Measurements from ENCODE around the gene SLC4A2.

Gene SLC4A2

DNA sequence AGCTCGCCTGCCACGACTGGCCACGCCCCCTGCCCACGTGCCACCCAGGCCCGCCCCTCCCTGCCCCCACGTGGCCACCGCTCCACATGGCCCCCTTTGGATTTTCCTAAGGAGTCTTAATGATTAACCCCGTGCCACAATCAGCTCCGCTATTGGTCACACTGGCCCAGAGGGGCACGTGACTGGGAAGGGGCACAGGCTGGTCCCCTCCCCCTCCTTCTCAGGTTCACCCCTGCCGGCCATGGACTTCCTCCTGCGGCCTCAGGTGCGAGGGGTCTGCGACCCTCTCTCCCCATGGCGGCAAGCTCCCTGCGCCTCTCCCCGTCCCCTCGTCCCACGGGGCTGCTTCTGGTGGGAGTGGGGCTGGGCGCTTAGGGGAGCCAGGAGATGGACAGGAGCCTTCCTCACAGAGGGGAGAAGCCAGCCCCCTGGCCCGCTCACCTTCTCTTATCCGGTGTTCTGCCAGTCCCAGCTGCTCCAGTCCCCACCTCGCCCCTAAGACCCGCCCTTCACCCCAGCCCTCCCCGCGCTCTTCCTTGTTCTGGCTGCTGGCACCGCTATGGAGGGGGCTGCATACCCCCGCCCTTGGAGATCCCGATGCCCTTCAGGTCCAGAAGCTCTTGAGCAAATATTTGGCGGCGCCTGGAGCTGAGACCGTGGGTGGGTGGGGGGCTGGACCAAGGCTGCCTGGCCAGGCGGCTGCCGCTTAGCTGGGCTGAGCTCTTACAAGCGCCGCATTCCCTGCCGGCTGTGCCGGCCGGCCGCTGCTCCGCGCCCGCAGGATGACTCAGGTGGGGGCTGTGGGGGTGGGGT lies 3.2 kb downstream of the SLC4A2 start:
- ATAC-seq (no peak), DNase-seq (no peak)

DNA sequence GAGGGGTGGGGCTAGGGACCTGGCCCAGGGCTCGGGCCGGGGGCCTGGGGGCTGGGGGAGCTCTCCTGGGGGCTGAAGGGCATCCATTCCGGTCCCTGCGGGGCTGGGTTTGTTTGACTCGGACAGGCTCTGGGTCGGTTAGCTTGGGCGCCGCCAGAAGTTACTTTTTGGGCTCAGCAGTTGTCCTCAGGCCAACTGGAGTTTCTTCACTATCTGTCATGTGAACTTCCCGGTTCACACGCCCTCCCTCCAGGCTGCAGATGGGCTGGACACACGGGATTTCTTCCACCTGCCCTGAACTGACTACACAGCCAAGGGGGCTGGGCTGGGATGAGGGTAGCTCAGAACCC lies 3.8 kb downstream of the SLC4A2 start:
- no peak for DNase-seq

DNA sequence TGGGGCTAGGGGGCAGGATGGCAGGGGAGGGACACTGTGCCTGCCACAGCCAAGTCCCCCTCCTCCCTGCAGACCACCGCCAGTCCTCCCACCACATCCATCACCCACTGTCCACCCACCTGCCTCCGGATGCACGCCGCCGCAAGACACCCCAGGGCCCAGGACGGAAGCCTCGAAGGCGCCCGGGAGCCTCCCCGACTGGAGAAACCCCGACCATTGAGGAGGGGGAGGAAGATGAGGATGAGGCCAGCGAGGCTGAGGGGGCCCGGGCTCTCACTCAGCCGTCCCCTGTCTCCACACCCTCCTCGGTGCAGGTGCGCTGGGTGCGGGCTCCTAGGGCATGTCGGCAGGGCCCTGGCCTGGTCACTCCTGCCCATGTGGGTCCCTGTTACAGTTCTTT lies 5.1 kb downstream of the SLC4A2 start:
- no peak for DNase-seq
- no peak for ATAC-seq

More for the DNA sequence above, 3.8 kb downstream of the SLC4A2 start:
- ATAC-seq: no peak

DNA sequence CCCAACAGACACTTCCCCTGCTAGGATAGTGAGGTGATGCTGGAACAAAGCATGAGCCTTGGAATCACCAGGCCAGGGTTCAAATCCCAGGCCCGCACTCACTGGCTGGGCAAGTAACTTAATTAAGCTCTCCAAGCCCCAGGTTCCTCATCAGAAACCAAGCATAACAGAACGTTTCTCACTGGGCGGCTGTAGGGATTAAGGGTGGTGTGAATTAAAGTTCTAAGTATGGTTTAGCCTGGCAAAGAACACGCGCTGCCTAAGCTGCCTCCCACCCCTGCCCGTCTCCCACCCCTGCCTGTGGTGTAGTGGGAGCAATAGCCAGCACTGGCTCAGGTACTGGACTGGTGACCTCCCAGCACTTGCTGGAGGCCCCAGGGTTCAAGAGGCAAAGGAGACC lies 5.6 kb downstream of the SLC4A2 start:
- DNase-seq (no peak), ATAC-seq (no peak)

DNA sequence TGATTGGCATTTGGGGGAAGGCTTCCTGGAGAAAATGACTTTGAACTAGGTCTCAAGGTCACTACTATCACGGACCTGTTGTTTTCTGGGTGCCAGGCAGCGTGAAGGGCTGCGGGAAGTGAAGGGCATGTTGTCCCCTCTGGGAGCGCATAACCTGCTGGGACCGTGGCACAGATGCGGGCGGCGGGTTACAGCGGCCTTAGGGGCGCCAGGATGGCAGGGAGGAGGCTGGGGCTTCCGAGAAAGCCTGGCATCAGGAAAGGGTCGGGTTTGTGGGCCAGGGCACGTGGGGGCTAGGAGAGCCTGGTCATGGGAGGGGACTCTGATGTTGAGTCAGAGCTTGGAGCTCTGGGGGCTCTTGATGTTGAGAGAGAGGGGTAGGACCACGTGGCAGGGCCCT lies 6.1 kb downstream of the SLC4A2 start:
- ATAC-seq (no peak), DNase-seq (no peak)

DNA sequence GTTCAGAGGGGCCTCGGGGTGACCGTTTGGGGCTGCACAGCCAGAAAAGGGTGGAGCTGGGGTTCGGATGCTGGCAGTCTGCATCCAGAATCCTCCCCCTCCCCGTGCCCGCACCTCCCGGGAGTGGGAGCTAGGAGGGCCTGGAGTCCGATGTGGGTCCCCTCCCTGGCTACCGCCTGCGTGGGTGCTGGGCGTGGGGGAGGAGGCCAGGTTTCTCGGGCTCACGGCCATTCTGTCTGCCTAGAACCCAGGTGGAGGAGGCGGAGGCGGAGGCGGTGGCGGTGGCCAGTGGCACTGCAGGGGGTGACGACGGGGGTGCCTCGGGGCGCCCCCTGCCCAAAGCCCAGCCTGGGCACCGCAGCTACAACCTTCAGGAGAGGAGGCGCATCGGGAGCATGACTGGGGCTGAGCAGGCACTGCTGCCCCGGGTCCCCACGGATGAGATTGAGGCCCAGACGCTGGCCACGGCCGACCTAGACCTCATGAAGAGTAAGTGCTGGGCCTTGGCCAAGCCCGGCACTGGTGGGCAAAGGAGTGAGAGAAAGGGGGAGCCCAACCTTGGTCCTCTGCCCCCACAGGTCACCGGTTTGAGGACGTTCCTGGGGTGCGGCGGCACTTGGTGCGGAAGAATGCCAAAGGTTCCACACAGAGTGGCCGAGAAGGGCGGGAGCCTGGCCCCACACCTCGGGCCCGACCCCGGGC lies 7.0 kb downstream of the SLC4A2 start:
- DNase-seq (no peak), ATAC-seq (no peak)

DNA sequence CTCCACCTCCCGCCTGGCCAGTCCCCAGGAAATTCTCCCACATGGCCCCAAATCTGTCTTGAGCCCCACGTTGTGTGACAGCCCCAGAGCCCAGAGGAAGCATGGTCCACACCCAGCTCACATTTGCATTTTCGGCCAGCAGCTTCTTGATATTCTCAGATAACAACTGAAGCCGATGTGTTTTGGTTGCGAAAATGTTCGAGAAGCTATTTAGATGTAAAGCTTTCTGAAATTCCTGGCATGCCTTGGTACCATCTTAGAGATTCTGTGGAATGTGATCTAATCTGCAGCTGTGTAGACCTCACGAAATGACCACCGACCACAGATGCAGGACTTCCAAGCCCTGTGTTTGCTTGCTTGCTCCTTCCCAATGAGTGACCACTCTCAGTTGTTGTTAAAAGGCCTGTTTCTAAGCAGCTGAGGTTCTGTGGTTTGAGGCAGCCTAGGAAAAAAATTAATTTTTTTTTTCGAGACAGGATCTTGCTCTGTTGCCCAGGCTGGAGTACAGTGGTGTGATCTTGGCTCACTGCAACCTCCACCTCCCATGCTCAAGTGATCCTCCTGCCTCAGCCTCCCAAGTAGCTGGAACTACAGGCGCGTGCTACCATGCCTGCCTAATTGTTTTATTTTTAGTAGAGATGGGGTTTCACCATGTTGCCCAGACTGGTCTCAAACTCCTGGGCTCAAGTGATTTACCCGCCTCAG lies 8.8 kb downstream of the SLC4A2 start:
- DNase-seq: no peak
- ATAC-seq: no peak

DNA sequence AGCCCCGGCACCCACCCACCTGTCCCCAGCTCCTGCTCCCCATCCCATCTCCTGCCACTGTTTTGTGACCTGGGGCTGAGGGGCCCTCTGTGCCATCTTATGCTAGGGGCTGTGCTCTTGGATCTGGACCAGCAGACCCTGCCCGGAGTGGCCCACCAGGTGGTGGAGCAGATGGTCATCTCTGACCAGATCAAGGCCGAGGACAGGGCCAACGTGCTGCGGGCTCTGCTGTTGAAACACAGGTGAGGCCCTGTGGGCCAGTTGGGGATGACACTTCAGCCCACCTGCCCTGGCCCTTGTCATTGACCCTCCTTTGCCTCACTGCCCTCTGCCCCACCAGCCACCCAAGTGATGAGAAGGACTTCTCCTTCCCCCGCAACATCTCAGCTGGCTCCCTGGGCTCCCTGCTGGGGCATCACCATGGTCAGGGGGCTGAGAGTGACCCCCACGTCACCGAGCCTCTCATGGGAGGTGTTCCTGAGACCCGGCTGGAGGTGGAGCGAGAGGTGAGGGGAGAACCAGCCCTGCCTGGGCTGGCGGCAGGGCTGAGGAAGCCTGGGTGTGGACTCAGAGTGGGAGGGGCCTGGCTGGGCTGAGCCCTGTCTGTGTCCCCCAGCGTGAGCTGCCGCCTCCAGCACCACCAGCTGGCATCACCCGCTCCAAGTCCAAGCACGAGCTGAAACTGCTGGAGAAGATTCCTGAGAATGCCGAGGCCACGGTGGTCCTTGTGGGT lies 10.6 kb downstream of the SLC4A2 start:
- no peak for DNase-seq
- no peak for ATAC-seq

DNA sequence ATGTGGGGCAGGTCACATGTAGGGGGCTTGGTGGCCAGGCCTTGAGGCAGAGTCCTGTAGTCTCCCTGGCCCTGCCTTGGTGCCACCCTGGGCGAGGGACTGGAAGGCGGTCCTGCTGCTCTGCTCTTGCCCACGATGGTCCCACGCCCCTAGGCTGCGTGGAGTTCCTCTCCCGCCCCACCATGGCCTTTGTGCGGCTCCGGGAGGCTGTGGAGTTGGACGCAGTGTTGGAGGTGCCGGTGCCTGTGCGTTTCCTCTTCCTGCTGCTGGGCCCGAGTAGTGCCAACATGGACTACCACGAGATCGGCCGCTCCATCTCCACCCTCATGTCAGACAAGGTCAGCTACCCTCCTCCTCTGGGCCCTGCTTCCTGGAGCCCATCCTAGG lies 11.2 kb downstream of the SLC4A2 start:
- no peak for DNase-seq
- ATAC-seq: no peak

DNA sequence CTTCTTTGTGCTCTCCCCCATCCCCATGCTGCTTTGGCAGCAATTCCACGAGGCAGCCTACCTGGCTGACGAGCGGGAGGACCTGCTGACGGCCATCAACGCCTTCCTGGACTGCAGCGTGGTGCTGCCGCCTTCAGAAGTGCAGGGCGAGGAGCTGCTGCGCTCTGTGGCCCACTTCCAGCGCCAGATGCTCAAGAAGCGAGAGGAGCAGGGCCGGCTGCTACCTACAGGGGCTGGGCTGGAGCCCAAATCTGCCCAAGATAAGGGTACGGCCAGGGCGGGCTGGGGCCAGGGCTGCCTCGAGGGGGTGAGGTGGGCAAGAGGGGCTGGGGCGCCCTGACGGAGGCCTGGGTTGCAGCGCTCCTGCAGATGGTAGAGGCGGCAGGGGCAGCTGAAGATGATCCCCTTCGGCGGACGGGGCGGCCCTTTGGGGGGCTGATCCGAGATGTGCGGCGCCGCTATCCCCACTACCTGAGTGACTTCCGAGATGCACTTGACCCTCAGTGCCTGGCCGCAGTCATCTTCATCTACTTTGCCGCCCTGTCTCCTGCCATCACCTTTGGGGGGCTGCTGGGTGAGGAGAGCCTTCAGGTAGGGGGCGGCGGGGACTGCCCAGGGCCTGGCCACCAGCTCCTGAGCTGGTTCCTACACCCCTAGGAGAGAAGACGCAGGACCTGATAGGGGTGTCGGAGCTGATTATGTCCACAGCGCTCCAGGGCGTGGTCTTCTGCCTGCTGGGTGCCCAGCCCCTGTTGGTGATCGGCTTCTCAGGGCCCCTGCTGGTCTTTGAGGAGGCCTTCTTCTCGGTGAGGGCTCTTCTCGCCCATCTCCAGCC lies 11.9 kb downstream of the SLC4A2 start:
- no peak for DNase-seq
- no peak for ATAC-seq

DNA sequence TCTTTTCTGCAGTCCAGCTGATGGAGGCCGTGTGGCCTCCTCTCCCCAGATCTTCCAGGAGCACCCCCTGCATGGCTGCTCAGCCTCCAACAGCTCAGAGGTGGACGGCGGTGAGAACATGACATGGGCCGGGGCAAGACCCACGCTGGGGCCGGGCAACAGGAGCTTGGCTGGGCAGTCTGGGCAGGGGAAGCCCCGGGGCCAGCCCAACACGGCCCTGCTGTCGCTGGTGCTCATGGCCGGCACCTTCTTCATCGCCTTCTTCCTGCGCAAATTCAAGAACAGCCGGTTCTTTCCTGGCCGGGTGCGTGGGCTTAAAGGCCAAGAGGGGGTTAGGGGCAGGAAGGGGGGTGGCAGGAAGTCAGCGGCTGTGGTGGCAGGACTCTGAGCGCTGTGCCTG lies 14.6 kb downstream of the SLC4A2 start:
- ATAC-seq: no peak
- no peak for DNase-seq

DNA sequence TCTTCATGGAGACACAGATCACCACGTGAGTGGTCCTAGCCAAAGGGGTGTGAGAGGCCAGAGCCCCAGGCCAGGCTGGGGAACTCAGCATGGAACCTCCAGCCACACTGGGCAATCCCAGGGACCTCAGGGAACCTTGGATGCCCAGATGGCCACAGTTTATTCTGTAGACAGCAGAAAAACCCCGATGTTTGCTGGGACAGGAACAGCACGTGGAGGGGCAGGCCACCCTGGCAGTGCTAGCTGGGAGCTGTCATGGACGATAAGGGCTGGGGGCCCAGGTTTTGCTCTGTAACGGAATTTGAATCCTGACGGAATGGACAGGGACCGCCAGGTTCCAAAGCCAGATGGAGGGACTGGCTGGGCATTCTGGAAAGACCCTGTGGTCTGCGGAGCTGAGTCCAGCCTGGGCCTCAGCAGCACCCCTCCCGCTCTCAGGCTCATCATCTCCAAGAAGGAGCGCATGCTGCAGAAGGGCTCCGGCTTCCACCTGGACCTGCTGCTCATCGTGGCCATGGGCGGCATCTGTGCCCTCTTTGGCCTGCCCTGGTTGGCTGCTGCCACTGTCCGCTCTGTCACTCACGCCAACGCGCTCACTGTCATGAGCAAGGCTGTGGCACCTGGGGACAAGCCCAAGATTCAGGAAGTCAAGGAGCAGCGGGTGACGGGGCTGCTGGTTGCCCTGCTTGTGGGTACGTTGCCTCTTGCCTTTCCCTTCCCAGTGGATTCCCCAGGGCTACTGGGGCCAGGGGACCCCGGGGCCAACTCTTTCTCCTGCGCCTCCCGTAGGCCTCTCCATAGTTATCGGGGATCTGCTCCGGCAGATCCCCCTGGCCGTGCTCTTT lies 15.7 kb downstream of the SLC4A2 start:
- DNase-seq (no peak), ATAC-seq (no peak)

DNA sequence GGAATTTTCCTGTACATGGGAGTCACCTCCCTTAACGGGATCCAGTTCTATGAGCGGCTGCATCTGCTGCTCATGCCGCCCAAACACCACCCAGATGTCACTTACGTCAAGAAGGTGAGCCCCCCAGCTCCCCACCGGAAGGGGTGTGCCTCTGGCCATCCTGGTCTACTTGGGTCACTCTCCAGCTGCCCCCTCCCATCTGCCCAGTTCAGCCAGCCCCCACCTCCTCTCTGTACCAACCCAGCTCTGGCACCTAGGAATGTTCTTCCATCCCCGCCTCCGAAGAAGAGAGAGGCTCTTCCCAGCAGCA lies 16.2 kb downstream of the SLC4A2 start:
- ATAC-seq: no peak
- no peak for DNase-seq

DNA sequence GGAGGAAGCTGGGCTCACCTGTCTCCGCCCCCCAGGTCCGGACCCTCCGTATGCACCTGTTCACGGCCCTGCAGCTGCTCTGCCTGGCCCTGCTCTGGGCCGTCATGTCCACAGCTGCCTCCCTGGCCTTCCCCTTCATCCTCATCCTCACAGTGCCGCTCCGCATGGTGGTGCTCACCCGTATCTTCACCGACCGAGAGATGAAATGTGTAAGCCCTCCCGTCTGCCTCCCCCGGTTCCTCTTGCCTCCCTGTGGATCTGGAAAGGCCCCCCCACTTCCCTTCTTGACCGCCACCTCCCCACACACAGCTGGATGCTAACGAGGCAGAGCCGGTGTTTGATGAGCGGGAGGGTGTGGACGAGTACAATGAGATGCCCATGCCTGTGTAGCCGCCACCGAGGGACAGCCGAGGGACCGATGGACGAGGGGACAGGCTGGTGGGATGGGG lies 16.6 kb downstream of the SLC4A2 start:
- no peak for DNase-seq

DNA sequence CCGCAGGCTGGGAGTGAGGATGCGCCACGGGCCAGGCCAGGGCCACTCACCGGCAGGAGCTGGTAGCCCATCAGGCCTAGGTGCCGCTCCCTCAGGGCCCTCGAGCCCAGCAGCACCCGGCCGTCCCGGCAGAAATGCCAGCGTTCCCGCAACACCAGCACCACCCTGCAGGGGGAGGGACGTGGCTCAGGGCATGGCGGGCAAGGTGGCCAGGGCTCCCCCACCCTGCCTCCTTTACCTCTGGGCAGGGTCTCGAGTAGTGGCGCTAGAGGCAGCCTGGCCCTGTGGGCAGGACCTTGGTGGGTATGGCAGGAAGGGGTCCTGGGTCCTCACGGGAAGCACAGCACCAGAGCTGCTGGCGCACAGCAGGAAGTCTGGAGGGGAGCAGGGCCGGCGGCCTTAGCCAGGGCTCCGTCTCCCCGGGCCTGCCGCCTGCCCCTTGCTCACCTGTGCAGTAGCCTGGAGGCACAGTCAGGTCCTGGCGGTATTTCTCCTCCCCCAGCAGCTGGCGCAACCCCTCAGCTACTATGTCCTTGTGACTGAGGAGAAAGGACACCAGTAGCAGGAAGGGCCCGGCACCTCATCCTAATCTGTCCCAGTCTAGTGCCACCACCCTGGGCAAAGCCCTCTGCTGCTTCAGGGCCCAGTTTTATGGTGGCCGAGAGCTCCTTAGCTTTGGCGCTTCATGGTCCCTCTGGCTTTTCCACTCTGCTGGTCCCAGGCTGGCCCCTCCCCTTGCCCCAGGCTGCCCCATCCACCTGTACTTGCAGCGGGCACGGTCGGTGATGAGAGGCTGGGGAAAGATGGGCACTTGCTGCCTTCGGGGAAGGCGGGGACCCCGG lies 17.7 kb downstream of the SLC4A2 start:
- no peak for DNase-seq
- no peak for ATAC-seq

More for the DNA sequence above, 16.6 kb downstream of the SLC4A2 start:
- no peak for ATAC-seq

DNA sequence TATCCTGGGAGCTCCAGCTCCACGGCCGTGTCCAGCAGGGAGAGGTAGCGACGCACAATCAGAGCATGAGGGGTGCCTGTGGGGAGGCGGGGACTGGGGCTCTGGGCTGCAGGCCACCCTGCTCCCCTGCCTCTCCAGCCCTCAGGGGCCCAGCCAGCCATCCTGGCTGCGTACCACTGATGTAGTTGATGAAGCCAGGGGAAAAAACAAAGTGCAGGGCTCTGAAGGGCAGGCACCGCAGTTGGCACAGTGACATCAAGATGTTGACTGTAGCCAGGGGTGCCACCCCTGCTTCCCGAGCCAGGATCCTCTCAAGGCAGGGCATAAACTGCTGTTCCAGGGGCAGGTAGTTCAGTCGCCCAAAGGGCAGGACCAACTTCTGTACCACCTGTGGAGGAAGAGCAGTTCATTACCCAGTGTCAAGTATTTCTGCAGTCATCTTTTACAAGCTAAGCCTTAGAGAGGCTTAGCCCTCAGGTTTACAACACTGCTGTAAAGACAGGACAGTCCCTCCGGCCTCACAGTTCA lies 18.4 kb downstream of the SLC4A2 start:
- DNase-seq (no peak), ATAC-seq (no peak)

DNA sequence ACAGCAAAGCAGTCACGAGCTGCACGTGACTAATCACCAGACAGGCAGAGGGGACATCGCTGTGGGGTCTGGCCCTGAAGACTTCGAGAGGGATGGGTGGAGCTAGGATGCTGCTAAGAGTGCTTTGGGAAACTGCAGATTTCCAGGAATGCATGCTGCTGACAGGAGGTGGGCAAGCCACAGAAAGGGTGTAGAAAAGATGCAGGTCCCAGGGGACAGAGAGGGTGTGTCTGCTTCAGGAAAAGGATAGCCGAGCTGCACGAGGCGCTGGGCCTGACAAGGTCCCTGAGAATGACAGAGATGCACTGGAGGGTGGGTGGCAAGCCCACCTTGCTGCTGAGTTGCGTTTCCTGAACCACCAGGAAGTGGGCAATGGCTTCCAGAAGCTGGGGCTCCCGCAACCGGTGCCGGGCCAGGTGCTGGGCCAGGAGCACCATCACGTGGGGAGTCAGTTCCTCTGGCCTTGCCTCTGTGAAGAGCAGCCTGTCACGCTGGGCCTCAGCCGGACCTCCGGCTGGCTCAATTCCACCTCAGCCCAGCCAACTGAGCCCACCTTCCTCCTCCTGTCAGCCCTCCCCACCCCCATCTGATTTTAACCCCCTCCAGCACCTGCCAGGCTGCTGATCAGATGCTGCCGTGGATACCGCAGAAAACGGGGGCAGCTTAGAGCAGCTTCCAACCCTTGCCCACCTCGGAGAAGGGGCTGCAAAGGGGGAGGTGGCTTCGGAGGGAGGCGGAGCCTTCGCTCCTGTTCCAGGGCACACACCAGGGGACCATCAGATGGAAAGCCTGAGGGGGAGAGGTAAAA lies 19.0 kb downstream of the SLC4A2 start:
- DNase-seq (no peak), ATAC-seq (no peak)

DNA sequence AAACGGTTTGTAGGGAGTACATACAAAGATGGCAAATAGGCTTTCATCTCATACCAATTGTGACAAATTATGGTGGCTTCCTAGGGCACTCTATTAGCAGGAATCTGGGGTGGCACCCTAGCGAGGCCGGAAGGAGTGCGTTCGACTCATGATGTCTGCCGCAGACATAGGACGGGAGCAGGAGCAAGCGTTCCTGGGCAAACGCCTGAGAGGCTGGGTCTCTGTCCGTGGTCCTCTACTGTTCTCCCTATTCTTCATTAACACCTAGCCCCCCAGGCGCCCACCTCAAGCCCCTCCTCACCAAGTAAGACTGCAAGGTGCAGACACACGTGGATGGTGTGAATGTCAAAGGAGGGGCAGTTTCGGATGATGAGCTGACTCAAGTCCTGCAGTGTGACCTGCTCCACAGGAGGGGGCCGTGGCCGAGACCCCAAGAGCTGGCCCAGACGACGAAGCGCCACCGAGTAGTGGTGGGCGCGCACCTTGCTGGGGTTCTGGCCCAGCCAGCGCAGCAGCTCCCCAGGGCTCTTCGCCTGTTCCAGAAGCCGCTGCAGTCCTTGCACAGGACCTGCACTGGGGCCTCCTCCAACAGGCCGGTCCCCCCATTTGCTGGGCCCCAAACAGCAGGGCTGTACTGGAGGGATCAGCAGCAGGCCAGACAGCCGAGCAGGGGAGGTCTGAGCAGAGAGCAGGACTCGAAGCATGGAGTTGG lies 20.0 kb downstream of the SLC4A2 start:
- DNase-seq (no peak), ATAC-seq (no peak)

All from stimulated activated naive CD8-positive, alpha-beta T cell treated with anti-CD3 and anti-CD28 coated beads, Interleukin-15, Interleukin-2, amounts not matched to agents 100 U/mL and 50 U/mL, for 24 hours (primary cell).